HG03159 (cell line): ENCODE data around the gene FAM200B.
"Not testable (repeated sequence)": the region's sequence is repeated elsewhere in the genome, so short reads cannot be mapped to it uniquely, and the experiment has no call there.

Experiments used
- ATAC-seq: cut with Tn5 transposase; IDR thresholded peaks from one replicate; pipeline ENCODE4 v1.9.1; 2021; ENCODE audit warnings: mild to moderate bottlenecking, moderate library complexity; ENCODE audit not compliant: unreplicated experiment

The FAM200B gene

DNA sequence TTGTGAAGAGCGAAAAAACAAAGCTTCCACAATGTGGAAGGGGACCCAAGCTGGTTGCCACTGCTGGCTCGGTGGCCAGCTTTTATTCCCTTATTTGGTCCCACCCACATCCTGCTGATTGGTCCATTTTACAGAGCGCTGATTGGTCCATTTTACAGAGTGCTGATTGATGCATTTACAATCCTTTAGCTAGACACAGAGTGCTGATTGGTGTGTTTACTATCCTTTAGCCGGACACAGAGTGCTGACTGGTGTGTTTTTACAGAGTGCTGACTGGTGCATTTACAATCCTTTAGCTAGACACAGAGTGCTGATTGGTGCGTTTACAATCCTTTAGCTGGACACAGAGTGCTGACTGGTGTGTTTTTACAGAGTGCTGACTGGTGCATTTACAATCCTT, 51.4 kb downstream of the FAM200B start:
- not testable (repeated sequence) for ATAC-seq

DNA sequence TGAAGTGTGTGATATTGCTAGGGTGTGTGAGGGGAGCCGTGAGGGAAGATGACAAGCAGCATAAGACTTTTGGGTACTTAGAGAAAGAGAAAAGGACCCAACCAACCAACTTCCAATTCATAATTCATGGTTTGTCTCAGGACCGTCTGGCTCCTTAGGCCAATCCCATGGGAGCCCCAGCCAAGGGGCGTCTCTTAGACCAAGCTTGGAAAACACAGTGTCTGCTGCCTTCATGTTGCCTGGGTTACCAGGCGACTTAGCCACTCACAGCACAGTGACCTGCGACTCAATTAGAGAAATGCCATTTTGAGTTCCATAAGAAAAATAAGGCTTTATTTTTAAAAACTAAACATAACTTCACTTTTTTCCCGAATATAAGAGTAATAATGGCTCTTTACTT, 53.9 kb downstream of the FAM200B start:
- no peak for ATAC-seq

- no peak for ATAC-seq
Observed at GRCh38 chr4:15736514-15737050, 55.0 kb downstream of the FAM200B start.

DNA sequence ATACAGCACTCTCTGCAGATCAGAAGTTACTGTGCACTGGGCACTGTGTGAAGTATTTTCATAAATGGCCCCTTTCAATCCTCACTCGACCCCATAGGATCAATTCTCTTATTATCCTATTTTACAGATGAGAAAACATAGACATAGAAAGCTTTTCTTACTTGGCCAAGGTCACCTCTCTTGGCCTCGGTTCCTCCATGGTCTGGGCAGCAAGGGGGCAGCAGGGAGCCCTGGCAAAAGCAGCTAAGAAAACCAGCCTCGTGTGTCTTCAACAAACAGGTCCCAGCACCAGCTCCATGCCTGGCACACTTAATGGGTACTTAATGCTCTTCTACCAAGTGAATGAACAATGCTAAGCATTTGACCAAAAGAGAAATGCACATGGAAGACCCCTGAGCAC, 55.6 kb downstream of the FAM200B start:
- ATAC-seq = no peak

DNA sequence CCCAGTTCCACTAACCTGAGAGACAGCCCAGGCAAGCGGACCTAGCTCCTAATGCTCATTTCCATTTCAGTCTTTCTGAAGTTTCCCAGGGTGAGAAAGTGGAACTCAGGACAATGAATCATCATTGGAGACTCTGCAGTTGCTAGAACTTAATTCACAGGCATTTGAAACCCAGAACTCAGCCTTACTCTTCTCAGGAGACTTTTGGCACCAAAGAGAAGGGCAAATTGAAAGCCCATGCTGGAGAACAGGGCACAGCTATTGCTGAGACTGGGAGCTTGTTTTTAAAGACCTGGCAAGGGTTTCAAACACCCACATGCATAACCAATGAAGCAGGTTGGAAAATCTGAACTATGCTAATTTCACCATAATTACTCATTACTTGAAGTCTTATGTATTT, 57.2 kb downstream of the FAM200B start:
- ATAC-seq = no peak
